Stimulated activated CD4-positive, alpha-beta T cell treated with anti-CD3 and anti-CD28 coated beads, Interleukin-2, amount 100 ng/mL, for 4 hours (primary cell): ENCODE results near the gene C22orf39.

Experiments
- DNase-seq: peaks from one replicate; pipeline ENCODE4 v3.0.0-alpha.2; 2020; ENCODE audit warnings: low read depth

The C22orf39 gene, protein sequence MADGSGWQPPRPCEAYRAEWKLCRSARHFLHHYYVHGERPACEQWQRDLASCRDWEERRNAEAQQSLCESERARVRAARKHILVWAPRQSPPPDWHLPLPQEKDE

DNA sequence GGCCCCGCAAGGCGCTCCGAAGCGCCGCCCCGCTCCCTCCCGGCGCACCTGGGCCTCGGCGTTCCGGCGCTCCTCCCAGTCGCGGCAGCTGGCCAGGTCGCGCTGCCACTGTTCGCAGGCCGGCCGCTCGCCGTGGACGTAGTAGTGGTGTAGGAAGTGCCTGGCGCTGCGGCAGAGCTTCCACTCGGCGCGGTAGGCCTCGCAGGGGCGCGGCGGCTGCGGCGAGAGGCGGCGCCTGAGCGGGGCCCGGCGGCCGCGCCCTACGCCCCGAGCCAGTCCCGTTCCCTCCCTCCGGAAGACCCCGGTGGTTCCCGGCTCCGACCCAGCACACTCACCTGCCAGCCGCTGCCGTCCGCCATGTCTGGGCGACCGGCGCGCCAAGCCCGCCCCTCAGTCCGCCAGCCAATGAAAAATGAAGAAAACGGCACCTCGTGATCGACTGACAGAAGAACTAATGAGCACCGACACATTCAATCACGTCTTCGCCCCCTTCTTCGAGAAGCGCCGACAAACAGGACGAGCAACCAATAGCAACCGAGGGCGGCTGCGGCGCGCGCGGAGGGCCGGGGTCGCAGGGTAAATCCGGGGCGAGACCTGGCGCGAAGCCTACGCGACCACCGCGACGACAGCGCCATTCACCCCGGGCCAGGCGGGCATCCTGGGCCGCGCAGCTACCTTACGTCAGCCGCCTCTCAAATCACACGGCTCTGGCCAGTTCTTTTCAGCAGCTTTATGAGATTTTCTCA, at the start of gene C22orf39:
Gene C22orf39, minus strand, starts transcription at position 382 of the 746 bp plus-strand sequence. Its CDS starts 23 bp downstream, at position 359.
- DNase-seq, result peak; percentile 83

DNA sequence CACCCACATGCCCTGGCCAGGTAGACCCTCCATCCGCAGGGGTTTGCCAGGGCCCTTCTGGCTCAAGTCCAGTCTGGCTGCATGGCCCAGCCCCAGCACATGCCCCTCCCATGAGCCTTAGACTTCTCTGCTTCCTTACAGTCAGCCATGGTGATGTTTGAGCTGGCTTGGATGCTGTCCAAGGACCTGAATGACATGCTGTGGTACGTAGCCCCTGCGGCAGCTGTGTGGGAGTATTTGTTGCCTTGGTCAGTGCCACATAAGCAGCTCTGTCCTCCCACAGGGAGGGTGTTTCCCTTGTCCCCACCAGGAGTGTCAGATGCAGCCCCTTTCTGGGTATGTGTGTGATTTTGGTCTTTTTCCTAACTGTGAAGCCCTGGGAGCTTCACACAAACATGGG, 49.7 kb upstream of the C22orf39 start:
- no peak for DNase-seq

DNA sequence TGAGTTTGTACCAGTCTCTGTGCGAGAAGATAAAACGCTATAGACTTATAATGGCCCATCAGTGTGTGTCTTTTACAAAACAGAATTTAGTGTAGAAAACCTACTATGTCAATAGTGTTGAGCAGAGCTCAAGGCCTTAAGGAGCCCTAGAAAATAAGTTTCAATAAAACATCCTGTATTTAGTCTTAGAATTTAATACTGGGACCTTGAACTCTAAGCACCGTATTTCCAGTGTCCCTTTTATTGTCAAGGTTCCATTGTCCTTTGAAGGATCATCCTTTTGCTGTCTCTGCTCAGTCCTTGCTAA, 48.8 kb upstream of the C22orf39 start:
- no peak for DNase-seq

DNA sequence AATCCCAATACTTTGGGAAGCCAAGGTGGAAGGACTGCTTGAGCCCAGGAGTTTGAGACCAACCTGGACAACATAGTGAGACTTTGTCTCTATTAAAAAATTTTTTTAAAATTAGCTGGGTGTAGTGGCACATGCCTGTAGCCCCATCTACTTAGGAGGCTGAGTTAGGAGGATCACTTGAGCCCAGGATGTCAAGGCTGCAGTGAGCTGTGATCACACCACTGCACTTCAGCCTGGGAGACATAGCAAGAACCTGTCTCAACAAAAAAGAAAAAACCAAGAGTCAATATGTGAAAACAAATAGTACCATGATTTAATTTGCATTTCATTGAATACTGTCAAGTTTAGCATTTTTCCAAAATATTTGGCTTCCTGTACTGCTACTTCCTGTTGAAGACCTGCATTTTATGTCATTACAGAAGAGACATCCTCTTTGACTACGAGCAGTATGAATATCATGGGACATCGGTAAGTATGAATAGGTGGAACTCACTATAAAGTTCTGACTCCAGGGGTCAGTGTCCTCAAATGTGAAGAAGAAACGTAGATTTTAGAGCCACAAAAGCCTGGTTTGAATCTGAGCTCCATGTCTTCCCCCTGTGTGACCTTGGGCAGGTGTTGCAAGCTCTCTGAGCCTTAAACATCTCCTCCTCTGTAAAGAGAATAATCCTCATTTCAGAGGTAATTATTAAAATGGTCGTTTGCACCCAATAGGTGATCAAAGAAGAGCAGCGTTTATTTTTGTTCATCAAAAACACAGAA, 48.2 kb upstream of the C22orf39 start:
- DNase-seq, result no peak

DNA sequence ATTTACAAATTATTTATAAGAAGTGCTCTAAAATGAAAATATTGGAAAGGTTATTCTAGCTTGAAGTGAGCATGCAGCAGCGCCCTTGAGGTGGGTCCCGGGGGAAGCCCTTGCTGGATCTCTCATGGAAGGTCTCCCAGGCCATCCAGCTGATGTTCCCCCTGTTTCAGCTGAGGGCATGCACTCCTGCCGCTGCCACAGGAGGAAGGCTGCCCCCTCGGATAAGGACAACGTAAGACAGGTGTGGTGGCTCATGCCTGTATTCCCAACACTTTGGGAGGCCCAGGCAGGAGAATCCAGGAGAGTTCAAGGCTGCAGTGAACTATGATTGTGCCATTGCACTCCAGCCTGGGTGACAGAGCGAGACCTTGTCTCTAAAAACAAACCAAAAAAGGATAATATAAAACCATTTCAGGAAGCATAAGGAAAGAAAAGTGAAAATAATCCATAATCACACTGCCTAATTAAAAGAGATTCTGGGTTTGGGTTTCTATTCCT, 47.2 kb upstream of the C22orf39 start:
- no peak for DNase-seq

DNA sequence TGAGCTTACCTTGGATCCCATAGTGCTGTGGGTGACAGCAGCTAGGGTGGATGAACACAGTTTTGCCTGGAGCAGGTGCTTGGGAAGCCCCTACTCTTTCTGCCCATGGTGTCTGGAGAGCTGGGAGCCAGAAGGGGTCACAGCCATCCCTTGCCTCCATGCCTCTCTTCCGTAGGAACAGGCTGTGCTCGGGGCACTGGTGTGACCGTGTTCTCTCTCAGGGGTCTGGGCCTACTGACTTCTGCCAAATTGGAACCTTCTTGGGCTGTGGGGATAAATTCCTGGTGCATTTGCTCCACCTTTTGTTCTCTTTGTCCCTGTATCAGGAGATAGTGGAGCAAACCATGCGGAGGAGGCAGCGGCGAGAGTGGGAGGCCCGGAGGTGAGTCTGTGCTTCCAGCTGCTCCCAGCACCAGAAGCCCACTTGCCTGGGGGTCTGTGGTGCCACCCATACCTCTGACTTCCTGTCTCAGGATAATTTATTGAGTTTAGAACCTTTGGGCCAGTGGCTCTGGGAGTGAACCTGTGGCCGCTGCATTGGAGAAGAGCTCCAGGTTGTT, 46.6 kb upstream of the C22orf39 start:
- DNase-seq, result no peak

DNA sequence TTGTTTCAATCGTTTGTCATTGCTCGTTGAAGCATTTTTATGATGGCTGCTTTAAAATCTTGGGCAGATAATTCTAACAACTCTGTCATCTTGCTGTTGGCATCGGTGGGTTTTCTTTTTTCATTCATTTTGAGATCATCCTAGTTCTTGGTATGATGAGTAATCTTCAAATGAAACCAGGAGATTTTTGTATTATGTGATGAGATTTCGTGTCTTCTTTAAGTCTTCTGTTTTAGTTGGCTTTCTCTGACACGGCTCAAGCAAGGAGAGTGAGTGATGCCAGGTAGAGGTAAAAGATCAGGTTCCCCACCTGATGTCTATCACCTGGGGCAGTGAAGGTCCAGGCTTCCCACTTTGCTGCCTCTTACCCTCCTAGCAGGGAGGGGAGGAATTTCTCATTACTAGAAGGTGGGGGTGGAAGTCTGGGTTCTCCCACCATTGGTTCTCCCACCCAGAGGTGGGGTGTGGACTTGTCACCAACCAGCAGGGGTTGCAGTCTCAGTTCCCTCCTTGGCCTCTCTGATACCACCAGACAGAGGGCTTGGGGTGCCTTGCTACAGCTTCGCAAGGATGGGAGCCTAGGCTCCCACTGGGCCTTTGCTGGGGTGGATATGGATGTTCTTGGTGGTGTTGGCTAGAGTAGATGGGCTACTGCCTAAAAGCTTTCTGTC, 45.1 kb upstream of the C22orf39 start:
- DNase-seq, result no peak

DNA sequence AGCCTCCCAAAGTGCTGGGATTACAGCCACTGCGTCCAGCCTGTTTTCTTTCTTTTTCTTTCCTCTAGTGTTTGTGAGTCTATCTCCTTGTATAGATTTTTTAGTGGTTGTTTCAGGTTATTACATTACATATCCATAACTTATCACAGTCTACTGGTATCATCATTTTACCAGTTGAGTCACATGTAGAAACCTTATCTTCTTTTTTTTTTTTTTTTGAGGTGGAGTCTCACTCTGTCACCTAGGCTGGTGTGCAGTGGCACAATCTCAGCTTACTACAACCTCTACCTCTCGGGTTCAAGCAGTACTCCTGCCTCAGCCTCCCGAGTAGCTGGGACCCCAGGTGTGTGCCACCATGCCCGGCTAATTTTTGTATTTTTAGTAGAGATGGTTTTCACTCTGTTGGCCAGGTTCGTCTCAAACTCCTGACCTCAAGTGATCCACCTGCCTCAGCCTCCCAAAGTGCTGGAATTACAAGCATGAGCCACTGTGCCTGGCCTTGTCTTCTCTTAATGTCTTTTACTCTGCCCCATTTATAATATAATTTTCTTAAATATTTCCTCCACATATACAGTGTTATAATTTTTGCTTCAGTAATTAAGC, 43.2 kb upstream of the C22orf39 start:
- no peak for DNase-seq

DNA sequence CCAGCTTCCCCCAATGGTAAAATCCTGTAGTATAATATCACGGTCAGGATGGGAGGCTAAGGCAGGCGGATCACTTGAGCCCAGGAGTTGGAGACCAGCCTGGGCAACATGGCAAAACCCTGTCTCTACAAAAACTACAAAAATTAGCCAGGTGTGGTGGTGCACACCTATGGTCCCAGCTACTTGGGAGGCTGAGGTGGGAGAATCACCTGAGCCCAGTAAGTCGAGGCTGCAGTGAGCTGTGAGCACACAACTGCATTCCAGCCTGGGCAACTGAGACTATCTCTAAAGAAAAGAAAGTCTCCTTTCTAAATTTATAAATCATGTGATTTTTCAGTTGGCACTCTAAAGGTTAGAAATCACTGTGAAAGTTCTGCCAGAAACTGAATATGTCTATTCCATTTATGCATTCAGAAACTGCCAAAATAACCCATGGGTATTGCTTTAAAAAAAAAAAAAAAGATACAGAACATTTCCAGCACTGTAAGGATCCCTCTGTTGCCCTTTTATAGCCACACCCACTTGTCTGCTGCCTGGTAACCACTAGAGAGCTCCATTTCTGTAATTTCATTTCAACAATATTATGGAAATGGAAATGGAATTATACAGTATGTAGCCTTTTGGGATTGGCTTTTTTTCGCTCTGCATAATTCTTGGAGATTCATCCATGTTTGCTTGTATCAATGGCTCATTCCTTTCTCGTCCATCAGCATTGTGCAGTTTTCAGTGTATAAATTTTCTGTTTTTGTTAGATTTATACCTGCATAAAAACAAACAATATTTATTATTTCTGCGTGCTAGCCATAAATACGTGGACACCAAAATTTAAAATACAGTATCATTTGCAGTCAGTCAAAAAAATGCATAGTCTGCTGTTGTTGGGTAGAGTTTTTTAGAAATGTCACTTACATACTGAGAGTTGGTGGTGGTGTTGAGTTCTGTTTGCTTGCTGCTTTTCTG, 41.7 kb upstream of the C22orf39 start:
- DNase-seq, result no peak

DNA sequence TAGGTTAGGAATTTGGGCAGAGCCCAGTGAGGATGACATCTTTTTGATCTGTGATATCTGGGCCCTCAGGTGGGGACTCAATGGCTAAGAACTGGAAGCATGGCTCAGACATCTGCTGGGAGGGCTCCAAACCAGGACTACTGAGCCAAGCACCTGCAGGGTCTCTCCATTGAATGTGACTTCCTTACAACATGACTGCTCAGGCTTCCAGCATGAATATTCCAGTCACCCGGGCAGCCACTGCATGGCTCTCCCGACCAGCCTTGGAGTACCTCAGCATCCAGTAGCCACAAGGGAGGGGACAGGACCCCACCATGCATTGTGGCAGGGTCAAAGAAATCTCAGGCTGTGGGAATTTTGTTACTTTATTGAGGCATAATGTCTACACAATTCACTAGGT, 40.8 kb upstream of the C22orf39 start:
- DNase-seq, result no peak

DNA sequence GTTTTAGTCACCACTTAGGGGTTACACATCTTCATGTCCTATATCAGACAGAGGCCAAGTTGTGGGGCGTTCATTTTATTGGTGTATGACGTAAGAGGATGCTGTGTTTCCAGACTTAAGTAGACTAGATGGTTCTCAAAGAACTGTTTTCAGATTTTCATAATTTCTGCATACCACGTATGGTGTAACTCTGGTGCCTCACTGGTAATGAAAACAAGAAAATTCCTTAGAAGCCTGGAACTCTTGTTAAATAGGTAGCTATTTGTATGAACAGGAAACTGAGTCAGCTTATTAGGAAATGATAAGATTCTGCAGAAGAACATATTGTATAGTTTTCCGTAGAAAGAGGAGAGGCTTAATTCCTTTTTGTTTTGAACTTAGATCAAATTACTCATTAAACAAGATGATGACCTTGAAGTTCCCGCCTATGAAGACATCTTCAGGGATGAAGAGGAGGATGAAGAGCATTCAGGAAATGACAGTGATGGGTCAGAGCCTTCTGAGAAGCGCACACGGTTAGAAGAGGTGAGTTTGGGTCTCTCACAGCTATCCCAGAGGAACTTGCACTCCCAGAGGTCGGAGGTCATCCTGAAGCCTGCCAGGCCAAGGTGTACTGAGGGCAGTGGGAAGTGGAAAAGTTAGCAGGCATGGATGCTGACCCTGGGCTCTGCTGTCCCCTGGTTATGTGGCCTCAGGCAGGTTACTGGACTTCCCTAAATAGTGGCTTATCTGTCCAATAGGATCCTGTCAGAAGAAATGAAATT, 36.2 kb upstream of the C22orf39 start:
- no peak for DNase-seq

DNA sequence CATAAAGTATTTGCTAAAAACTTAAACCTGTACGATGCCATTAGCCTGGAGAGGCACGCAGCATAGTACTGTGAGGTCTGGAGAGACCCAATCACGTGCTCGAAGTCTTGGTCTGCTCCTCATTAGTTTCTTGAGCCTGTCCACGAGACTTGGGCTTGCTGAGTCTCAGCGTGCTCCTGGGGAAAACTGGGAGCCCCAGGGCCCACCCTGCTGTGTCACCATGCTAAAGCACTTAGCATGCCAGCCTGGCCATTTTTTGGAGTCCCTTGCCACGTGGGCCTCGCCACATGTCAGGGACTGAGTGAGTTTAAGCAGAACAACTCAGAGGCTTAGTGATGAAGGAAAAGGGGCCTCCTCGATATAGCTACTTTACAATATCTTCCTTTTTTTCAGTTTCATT, 34.8 kb upstream of the C22orf39 start:
- DNase-seq, result no peak

DNA sequence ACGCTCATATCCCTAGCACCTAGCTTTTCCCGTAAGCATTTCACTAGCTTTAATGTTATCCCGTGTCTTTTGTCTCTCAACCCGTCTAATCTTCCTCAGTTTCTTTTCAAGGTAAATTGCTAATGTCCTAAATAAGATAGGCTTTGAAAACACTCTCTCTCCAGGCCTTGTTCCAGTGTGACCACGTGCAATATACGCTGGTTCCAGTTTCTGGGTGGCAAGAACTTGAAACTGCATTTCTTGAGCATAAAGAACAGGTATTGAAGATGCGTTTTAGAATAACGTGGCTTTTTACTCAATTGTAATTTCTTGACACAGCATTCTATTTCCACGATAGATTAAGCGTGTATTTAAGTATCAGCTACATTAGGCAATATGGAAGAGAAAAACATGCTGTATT, 33.3 kb upstream of the C22orf39 start:
- no peak for DNase-seq

DNA sequence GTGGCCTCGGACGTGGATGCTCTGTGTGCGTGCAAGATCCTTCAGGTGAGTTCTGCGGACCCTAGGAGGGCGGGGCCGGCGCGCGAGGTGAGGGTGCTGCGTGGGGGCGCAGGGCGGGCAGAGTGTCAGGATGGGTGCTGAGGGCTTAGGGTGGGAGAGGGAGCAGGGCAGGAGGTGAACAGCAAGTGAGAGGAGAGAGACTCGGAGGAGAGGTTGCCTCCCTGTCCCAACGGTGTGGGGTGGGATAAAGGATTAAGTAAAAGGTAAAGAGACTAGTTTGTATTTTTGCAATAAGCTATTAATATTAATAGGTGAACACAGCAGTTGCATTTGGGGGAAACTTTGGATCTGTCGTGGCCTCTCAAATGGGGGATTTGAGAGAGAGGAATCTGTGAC, 32.7 kb upstream of the C22orf39 start:
- DNase-seq, result no peak

DNA sequence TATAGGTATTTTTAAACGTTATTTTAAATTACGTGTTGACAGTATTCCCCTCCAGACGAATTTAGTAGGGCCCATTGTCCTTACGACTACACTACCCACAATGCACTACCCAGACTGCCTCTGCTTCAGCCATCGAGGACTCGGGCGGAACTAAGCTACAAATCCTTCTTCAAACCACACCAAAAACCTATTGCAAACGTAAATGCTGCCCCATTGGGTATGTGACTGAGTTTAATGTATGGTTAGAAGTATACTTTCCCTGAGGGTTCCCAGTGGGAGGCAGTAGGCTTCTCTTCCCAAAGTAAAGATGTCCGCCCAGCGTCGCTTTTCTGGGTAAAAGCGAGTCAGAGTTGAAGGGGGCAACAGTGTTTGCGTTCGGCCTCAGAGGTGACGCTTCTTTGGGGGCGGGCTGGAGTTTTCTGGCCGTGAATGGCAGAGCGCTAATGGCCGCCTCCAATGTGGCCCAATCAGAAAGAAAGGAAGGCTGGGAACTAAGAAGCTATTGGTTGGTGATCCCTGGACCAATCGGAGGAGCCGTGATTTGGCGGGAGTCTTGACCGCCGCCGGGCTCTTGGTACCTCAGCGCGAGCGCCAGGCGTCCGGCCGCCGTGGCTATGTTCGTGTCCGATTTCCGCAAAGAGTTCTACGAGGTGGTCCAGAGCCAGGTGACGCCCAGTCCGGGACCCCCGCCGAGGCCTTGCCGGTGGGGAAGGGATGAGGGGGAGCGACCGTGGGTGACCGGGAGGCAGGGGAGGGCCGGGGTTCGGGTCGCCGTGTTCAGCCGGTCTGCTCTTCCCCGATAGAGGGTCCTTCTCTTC, 32.1 kb upstream of the C22orf39 start, which contains the start of gene CDC45:
Gene CDC45, plus strand, starts transcription at position 566 of the 818 bp plus-strand sequence. Its CDS starts 49 bp downstream, at position 615.
- DNase-seq, result peak; percentile 92

DNA sequence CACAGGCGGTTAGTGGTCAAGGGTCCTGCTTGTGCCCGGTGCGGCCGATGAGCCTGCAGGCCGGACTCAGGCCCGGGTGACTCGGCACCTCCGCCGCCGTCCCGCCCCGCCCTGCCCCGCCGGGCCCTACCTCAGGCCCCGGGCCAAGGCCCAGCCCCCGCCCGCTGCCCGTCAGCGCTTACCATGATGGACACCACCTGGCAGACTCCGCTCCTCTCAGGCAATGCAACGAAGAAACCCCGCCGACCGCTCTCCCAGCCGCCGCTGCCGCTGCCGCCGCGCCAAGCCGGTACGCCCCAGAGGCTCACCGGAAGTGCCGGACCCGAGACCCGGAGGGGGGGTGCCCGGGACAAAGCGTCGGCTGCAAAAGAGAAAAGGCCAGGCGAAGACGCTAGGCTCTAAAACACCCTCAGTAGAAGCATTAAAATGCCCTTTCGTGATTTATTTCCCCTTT, 31.4 kb upstream of the C22orf39 start, which contains the start of gene UFD1:
Gene UFD1, minus strand, starts transcription at position 293 of the 454 bp plus-strand sequence. Its CDS starts 108 bp downstream, at position 185.
- peak; percentile 54 for DNase-seq

DNA sequence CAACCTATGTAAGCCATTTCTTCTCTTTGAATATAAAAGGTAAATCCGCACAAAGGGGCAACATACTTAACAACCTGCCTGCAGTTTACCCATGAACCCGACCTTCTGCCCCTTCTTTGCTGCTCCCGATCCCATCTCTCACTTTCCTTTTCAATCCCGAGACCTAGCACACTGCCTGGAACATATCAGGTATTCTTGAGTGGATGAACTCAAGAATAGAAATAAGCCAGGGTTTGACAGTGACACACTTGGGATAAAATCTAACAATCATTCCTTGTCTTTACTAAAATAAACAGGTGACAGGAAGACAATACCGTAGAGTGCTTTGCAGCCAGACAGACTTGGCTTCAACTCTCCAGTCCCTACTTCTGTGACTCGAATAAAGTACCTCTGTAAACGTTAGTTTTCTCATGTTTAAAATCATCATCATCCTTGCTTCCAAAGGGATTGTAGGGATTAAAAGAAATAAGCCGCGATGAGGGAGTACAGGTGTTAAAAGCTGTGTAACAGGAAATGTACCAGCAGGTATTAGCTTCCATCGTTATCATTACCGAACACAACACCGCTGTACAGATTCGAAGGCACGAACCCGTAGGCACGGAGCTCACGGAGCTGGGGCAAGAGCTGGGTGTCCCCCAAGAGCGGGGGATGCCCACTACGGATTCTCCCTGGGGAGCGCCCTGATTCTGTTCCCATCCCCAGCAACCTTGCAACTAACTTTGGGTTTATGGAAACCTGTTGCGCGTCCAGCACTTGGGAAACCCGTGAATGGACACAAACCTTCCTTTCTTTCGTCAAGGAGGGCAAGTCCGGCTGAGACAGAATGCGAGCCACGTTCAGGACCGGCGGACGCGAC, 30.8 kb upstream of the C22orf39 start:
- DNase-seq, result no peak
